OCI-LY7 (cell line): ENCODE results near the gene YAE1. TPM values are rescaled to one million over a fixed set of nuclear protein-coding genes. Genes with fewer than 3 reads are reported as not detected.

ENCODE experiments used
- BruUV-seq: library from RNA; stranded (reverse); fragments of 400-500 nt; replicated peaks from 2 replicates; lab custom pipeline; 2021; lab: Mats Ljungman, UMichigan
- CTCF ChIA-PET: fragments of 300-600 bp; sonication (Branson Sonifier 250); formaldehyde crosslinking; loops from one replicate; lab custom pipeline; 2022; ENCODE audit warnings: antibody characterized with exemption; ENCODE audit not compliant: unreplicated experiment; lab: Charles Lee
- POLR2A ChIA-PET: fragments of 300-600 bp; sonication (Branson Sonifier 250); formaldehyde crosslinking; loops from one replicate; lab custom pipeline; 2022; ENCODE audit warnings: antibody characterized with exemption; lab: Charles Lee
- DNase-seq: peaks from one replicate; pipeline ENCODE4 v3.0.0-alpha.2; 2015; ENCODE audit warnings: low spot score
- H2AFZ ChIP-seq: fragments of 200-600 bp; sonication (generic), shearing (Covaris generic); 2 replicates; pipeline ENCODE4 v1.6.1; 2014; ENCODE audit warnings: mild to moderate bottlenecking, antibody characterized with exemption, low read length, moderate library complexity
- H3K27ac ChIP-seq: fragments of 200-600 bp; sonication (generic); 2 replicates; pipeline ENCODE4 v1.5.1; 2014; ENCODE audit warnings: mixed run types, low read depth, mild to moderate bottlenecking, moderate library complexity, low read length, inconsistent platforms; ENCODE audit not compliant: poor library complexity, severe bottlenecking
- H3K36me3 ChIP-seq: fragments of 200-600 bp; sonication (generic); 2 replicates; pipeline ENCODE4 v1.6.1; 2014; ENCODE audit warnings: mild to moderate bottlenecking, antibody characterized with exemption, low read length, moderate library complexity, mixed read lengths; ENCODE audit not compliant: insufficient read depth
- H3K4me1 ChIP-seq: fragments of 200-600 bp; sonication (generic); 2 replicates; pipeline ENCODE4 v1.5.1; 2014; ENCODE audit warnings: mild to moderate bottlenecking, low read length; ENCODE audit not compliant: insufficient read depth, poor library complexity, severe bottlenecking
- H3K4me2 ChIP-seq: fragments of 200-600 bp; sonication (generic); 2 replicates; pipeline ENCODE4 v1.6.1; 2014; ENCODE audit warnings: mild to moderate bottlenecking, low read length
- H3K4me3 ChIP-seq: fragments of 200-600 bp; sonication (generic); 2 replicates; pipeline ENCODE4 v1.5.1; 2014; ENCODE audit warnings: mild to moderate bottlenecking, low read depth, low read length; ENCODE audit not compliant: poor library complexity, severe bottlenecking
- H3K79me2 ChIP-seq: fragments of 200-600 bp; sonication (generic); 2 replicates; pipeline ENCODE4 v1.6.1; 2016; ENCODE audit warnings: low read depth, mild to moderate bottlenecking, low read length, moderate library complexity, mixed read lengths; ENCODE audit not compliant: insufficient read depth
- H3K9me2 ChIP-seq: fragments of 200-600 bp; sonication (generic); 2 replicates; pipeline ENCODE4 v1.6.1; 2016; ENCODE audit warnings: mild to moderate bottlenecking, low read length, mixed read lengths; ENCODE audit not compliant: insufficient read depth
- H3K9me3 ChIP-seq: fragments of 200-600 bp; sonication (generic); 2 replicates; pipeline ENCODE4 v1.6.1; 2014; ENCODE audit warnings: mild to moderate bottlenecking, mixed run types, low read length, mixed read lengths
- H4K20me1 ChIP-seq: fragments of 200-600 bp; sonication (generic); 2 replicates; pipeline ENCODE4 v1.6.1; 2014; ENCODE audit warnings: mild to moderate bottlenecking, antibody characterized with exemption, low read length, moderate library complexity, mixed read lengths; ENCODE audit not compliant: insufficient read depth
- CTCF ChIP-seq: fragments of 200-600 bp; sonication (generic); conservative IDR thresholded peaks from 2 replicates; pipeline ENCODE4 v1.5.1; 2014; ENCODE audit warnings: mild to moderate bottlenecking, antibody characterized with exemption, low read length, moderate library complexity, mixed read lengths
- EZH2phosphoT487 ChIP-seq: fragments of 200-600 bp; sonication (generic); IDR thresholded peaks from 2 replicates; pipeline ENCODE4 v1.6.1; 2018; ENCODE audit warnings: low read depth, borderline replicate concordance, mild to moderate bottlenecking, mixed run types, antibody characterized with exemption, low read length, moderate library complexity, mixed read lengths
- intact Hi-C: fragments of 100-400 bp; cut with micrococcal nuclease; formaldehyde crosslinking; loops from one replicate; pipeline ENCODE4 v1.10.0; 2022; ENCODE audit not compliant: unreplicated experiment
- total RNA-seq, 2 experiments: library from RNA; depleted of rRNA in 1 of 2; stranded (reverse); fragments of >200 nt in 1 of 2; shearing (Covaris generic) in 1 of 2; gene quantifications; 2 replicates each; pipeline ENCODE4 v1.2.3, GENCODE V29; 2014 to 2022

YAE1 gene
- total RNA-seq, 2 experiments from 2014 or later: 17.3 to 37.5 TPM

DNA sequence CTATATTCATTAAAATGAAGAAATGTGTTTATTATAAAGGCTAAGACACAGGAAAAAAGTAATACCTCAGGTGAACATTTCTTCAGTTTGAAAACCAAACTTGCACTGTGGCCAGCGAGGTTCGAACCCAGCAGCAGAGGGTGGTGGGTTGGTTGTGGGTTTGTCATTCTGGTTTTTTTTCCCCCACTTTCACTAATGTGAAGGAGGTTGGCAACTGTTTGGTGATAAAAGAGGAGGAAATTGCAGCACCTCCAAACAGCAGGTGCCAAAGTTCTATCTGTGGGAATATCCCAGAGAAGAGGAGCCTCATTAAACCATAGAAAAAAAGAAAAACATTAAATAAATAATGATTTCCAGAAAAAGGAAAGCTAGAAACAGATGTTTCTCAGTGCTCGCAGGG is 36.6 kb upstream of the YAE1 start:
- Histone ChIP-seq H3K9me3 (no peaks in the 10 kb centered on the region), H3K4me2 (no peak overlapping the region), H3K9me2 (no peaks in the 10 kb centered on the region), H4K20me1 (no peaks in the 10 kb centered on the region), H3K36me3 (no peaks in the 10 kb centered on the region), H2AFZ (no peak overlapping the region), H3K27ac (no peak overlapping the region), H3K4me3 (no peak overlapping the region), H3K79me2 (no peaks in the 10 kb centered on the region), H3K4me1 (no peaks in the 10 kb centered on the region)
- no peak for DNase-seq
- intact Hi-C loops: no loop called here
- POLR2A ChIA-PET: no interaction called here
- no peak for TF ChIP-seq CTCF
- TF ChIP-seq EZH2phosphoT487: no peak
- CTCF ChIA-PET: no interaction called here
- no TSS peak for BruUV-seq

DNA sequence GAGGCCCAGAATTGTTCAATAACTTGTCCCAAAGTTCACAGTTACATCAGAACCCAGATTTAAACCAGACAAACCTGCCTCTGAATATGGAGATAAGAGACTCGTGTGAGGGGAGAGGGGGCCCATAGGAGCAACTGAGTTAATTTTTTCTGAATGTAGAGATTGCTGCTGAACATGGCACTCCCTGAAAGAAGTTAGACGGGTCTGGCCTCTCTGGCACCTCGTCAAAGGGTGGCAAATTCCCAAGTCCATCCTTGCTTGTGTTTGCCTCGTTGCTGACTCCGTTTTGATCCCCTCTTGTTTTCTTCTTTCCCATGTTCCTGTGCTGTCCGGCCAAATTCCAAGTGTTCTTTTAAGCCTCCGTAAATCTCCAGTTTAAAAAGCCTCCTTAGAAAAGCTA is 35.2 kb upstream of the YAE1 start:
- TF ChIP-seq EZH2phosphoT487 (no peak), CTCF (no peak)
- intact Hi-C loops: no loop called here
- Histone ChIP-seq H3K4me1 (no peaks in the 10 kb centered on the region), H3K9me3 (no peaks in the 10 kb centered on the region), H3K27ac (no peak overlapping the region), H3K4me2 (no peak overlapping the region), H3K79me2 (no peaks in the 10 kb centered on the region), H3K4me3 (no peak overlapping the region), H4K20me1 (no peaks in the 10 kb centered on the region), H3K36me3 (no peaks in the 10 kb centered on the region), H2AFZ (no peak overlapping the region), H3K9me2 (no peaks in the 10 kb centered on the region)
- no TSS peak for BruUV-seq
- CTCF ChIA-PET: no interaction called here
- no peak for DNase-seq
- POLR2A ChIA-PET: no interaction called here

GRCh38 chr7:39531818-39532217 is 34.4 kb upstream of the YAE1 start:
- Histone ChIP-seq H2AFZ (no peak overlapping the region), H3K4me1 (no peaks in the 10 kb centered on the region), H3K4me2 (no peak overlapping the region), H3K4me3 (no peak overlapping the region), H3K36me3 (no peaks in the 10 kb centered on the region), H3K79me2 (no peaks in the 10 kb centered on the region), H4K20me1 (no peaks in the 10 kb centered on the region), H3K27ac (no peak overlapping the region), H3K9me3 (no peaks in the 10 kb centered on the region), H3K9me2 (no peaks in the 10 kb centered on the region)
- TF ChIP-seq EZH2phosphoT487 (no peak), CTCF (no peak)
- intact Hi-C loops: no loop called here
- ChIA-PET CTCF (no interaction called here), POLR2A (no interaction called here)
- BruUV-seq: no TSS peak
- DNase-seq: no peak
